GM04503 (cell line): ENCODE measurements around the gene C11orf87.

ENCODE experiments used
- DNase-seq: peaks from one replicate; pipeline ENCODE4 v3.0.0-alpha.2; 2012; ENCODE audit warnings: low read depth

C11orf87 gene

GRCh38 chr11:109421981-109422869 is at the start of gene C11orf87:
C11orf87 (plus strand) TSS chr11:109422190; CDS start chr11:109423634, 1,444 bp downstream.
- DNase-seq, result no peak

- no peak for DNase-seq
Measured at GRCh38 chr11:109374032-109374431, 48.0 kb upstream of the C11orf87 start.

GRCh38 chr11:109374441-109374840 is 47.5 kb upstream of the C11orf87 start:
- no peak for DNase-seq

- no peak for DNase-seq
Measured at GRCh38 chr11:109377039-109377742, 44.8 kb upstream of the C11orf87 start.

- no peak for DNase-seq
Measured at GRCh38 chr11:109378034-109378433, 44.0 kb upstream of the C11orf87 start.

- no peak for DNase-seq
Measured at GRCh38 chr11:109383306-109383705, 38.7 kb upstream of the C11orf87 start.

GRCh38 chr11:109384873-109385272 is 37.1 kb upstream of the C11orf87 start:
- no peak for DNase-seq

- no peak for DNase-seq
Measured at GRCh38 chr11:109388982-109389381, 33.0 kb upstream of the C11orf87 start.

- no peak for DNase-seq
Measured at GRCh38 chr11:109390752-109391151, 31.2 kb upstream of the C11orf87 start.

GRCh38 chr11:109401545-109401944 is 20.4 kb upstream of the C11orf87 start:
- DNase-seq, result peak; percentile 28

GRCh38 chr11:109405671-109406070 is 16.3 kb upstream of the C11orf87 start:
- no peak for DNase-seq

- no peak for DNase-seq
Measured at GRCh38 chr11:109416601-109417000, 5.4 kb upstream of the C11orf87 start.

- peak; percentile 17 for DNase-seq
Measured at GRCh38 chr11:109422870-109423465, 978 bp downstream of the C11orf87 start.

GRCh38 chr11:109423466-109424190 is 1.6 kb downstream of the C11orf87 start:
- no peak for DNase-seq

- no peak for DNase-seq
Measured at GRCh38 chr11:109424901-109425300, 2.9 kb downstream of the C11orf87 start.

GRCh38 chr11:109425554-109425953 is 3.6 kb downstream of the C11orf87 start:
- DNase-seq, result no peak

GRCh38 chr11:109426442-109427240 is 4.7 kb downstream of the C11orf87 start:
- DNase-seq, result no peak

GRCh38 chr11:109432105-109432504 is 10.1 kb downstream of the C11orf87 start:
- DNase-seq, result peak; percentile 51

- DNase-seq, result no peak
Measured at GRCh38 chr11:109433753-109434256, 11.8 kb downstream of the C11orf87 start.

GRCh38 chr11:109435121-109435742 is 13.2 kb downstream of the C11orf87 start:
- peak; percentile 21 for DNase-seq

GRCh38 chr11:109439684-109440083 is 17.7 kb downstream of the C11orf87 start:
- no peak for DNase-seq
